Fibroblast of the aortic adventitia (primary cell): Measurements from ENCODE around the gene HMX3. TPM values are rescaled to one million over a fixed set of nuclear protein-coding genes. Genes with fewer than 3 reads are reported as not detected.

Source experiments
- DNase-seq: peaks from one replicate; pipeline ENCODE4 v3.0.0-alpha.2; 2010; ENCODE audit warnings: low read depth
- H3K4me3 ChIP-seq: 2 replicates; pipeline ENCODE4 v1.5.1; 2011; ENCODE audit warnings: low read depth, mild to moderate bottlenecking, control low read depth, low read length, moderate library complexity
- total RNA-seq: library from RNA; depleted of rRNA; stranded (reverse); fragments of >200 nt; gene quantifications from 2 replicates; pipeline ENCODE4 v1.2.3, GENCODE V29; 2012; ENCODE audit warnings: low replicate concordance
- TF ChIP-seq, protein P1 (sequence below): IDR thresholded peaks from 2 replicates; pipeline ENCODE4 v1.5.1; 2011; ENCODE audit warnings: mild to moderate bottlenecking, low read length, control low read depth, inconsistent platforms; ENCODE audit not compliant: insufficient read depth

Gene HMX3
- total RNA-seq, 1 donor, result not detected

DNA sequence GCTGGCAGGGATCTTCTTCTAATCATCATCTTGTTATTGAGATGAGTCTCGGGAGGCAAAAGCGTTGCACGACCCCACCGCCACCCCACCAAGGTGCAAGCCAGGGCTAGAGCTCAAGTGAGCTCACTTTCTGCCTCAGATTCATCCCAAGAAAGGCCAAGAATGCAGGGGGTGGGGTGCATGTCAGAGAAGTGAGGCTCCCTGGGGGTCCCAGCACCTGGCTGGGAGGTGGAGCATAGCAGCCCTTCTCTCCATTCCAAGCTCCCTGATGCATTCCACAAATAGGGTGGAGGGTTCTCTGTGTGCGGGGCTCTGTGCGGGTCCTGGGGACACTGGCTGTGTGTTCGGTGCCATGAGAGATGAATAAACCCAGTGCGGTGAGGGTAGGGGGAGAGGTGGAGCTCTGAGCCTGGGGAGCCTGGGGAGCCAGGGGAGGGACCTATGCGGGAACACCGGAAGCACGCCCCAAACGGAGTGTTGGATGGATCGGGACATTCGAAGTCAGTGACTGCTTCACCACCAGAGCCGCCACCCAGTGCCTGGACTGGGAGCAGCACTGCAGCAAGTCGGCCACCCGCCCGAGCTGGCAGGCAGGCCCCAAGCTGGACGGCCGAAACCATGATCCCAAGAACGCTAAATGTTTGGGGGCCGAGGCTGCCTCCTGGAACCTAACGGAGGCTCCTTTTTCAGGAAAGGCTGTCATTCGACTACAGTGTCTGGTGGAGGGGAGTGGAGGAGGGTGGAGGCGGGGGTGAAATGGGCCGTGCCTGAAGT, 17.9 kb upstream of the HMX3 start:
- TF ChIP-seq, protein P1, sequence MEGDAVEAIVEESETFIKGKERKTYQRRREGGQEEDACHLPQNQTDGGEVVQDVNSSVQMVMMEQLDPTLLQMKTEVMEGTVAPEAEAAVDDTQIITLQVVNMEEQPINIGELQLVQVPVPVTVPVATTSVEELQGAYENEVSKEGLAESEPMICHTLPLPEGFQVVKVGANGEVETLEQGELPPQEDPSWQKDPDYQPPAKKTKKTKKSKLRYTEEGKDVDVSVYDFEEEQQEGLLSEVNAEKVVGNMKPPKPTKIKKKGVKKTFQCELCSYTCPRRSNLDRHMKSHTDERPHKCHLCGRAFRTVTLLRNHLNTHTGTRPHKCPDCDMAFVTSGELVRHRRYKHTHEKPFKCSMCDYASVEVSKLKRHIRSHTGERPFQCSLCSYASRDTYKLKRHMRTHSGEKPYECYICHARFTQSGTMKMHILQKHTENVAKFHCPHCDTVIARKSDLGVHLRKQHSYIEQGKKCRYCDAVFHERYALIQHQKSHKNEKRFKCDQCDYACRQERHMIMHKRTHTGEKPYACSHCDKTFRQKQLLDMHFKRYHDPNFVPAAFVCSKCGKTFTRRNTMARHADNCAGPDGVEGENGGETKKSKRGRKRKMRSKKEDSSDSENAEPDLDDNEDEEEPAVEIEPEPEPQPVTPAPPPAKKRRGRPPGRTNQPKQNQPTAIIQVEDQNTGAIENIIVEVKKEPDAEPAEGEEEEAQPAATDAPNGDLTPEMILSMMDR, result peak; percentile 4
- no peak for DNase-seq
- no peak overlapping the region for H3K4me3 ChIP-seq

- TF ChIP-seq, protein P1, result no peak
- H3K4me3 ChIP-seq, result no peak overlapping the region
Observed at GRCh38 chr10:123119081-123119480, 16.7 kb upstream of the HMX3 start.

GRCh38 chr10:123126246-123126645, 9.5 kb upstream of the HMX3 start:
- no peak for DNase-seq
- TF ChIP-seq, protein P1, result no peak
- H3K4me3 ChIP-seq, result no peak overlapping the region

More at GRCh38 chr10:123119081-123119480, 16.7 kb upstream of the HMX3 start:
- no peak for DNase-seq

GRCh38 chr10:123129618-123130271, 6.0 kb upstream of the HMX3 start:
- TF ChIP-seq, protein P1, result no peak
- H3K4me3 ChIP-seq, result no peak overlapping the region
- no peak for DNase-seq

DNA sequence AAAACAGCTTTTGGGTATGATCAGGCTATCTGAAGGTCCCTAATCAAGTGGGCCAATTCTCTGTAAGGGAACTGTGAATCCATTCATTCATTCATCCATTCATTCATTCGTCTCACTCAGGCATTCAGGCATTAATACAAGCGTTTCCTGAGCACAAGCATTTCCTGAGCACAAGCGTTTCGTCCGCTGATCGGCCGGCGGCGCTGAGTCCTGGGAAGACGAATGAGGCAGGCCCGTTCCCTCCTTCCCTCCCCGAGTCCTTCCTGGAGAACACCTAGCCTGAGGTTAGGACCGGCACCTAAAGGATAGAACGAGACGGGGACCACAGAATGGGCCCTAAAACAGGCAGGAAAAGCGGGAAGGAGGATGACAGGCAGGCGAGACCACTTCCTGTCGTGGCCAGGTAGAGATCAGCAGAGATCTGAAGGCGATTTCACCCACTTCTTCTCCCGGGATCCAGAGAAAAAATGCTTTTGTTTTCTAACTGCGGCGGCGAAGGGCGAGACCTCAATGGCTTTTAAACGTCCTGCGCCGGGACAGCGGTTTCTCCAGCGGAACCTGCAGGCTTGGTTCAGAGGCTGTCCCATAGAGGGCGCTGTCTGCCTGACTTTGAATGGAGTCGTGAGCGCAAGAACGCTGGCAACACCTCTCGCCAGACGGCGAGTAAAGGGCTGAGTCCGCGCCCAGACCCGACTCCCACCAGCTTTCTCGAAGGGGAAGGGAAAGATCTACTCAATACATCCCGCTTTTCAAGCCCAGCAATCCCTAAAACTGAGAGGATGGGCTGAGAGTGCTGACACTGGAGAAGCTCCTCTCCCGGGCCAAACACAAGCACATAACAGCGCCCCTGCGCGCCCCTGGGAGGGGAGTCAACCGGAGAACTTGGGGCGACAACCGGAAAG, 2.9 kb upstream of the HMX3 start:
- peak; percentile 87 for DNase-seq
- TF ChIP-seq, protein P1, result peak; percentile 91
- H3K4me3 ChIP-seq, result peak overlapping the region; percentile 50

GRCh38 chr10:123133541-123134342, 2.0 kb upstream of the HMX3 start:
- TF ChIP-seq, protein P1, result no peak
- H3K4me3 ChIP-seq, result no peak overlapping the region
- no peak for DNase-seq
